Activated CD8-positive, alpha-beta memory T cell treated with anti-CD3 and anti-CD28 coated beads, Interleukin-2, amount 50 U/mL, for 1 hour (primary cell): ENCODE data around the gene MTA1.
A peak's percentile ranks its signal among the peaks of the same experiment; 100 is the strongest.

Experiments used
- DNase-seq: peaks from one replicate; pipeline ENCODE4 v3.0.0-alpha.2; 2020; ENCODE audit errors: extremely low read depth

Gene MTA1

DNA sequence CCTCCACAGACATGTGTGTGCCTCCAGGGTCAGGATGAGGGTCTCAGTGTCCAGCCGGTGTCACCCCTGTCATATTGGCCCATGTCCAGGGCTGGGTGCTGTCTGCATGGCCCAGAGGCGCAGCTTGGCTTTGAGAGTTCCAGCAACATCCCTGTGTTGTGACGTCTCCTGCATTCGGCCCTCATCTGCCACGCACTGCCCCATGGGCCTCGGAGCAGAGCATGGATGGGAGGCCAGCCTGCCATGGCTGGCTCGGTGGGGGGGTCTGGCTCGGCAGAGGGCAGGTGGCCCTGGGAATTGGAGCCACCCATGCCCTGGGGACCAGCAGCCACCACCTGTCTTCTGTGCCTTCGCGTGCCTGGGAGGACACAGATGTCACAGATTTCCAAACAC is 32.1 kb upstream of the MTA1 start:
- DNase-seq: no peak

DNA sequence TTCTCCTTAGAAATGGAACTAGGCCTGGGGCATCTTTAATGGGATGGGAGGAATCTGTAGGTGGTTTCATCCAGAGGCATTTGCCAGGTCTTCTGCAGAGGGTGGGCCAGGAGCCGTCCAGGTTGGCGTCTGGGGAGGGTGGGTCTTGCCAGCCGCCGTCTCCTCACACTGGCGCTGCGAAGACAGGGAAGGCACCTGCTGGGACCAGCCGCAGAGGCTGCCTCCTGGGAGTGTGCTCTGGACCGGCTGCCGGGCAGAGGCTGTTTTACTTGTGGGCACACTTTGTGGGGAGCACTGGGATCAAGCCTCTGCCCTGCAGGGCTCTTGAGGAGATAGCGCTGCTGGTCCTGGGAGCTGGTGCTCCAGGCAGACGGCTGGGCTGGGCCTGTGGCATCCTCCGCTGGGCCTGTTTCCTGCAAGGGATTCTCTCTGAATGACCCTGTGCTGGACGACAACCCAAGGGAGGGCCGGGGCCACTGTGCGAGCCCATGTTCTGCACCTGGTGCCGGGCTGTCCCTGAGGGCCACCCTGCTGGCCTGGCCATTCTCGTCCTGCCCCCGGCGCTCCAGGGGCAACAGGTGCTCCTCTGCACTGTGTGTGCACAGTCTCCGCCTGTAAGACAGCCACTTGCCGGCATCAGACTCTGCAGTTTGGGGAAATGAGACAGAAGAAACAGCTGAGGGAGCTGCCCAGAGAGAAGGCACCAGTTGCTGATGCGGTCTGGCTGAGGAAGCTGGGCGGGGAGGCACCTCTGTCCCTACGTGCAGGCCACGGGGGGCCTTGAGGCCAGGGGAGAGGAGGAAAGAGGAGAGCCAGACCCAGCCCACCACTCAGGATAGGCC is 31.3 kb upstream of the MTA1 start:
- no peak for DNase-seq

DNA sequence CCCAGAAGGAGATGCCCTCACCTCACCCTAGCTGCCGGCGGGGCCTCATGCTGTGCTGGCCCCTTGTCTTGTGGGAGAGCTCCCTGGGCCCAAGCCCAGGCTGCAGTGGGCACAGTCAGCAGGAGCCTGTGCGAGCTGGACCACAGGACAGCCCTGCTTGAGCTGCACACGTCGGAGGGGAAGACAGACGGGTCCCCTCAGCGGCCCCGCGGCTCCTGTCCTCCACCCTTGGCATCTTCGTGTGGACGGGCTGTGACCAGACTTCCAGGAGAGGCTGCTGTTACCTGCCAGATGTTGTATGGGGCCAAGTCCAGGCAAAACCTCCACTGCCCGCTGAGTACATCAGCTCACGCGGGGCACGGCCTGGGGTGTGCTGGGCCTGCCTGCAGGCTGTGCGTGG is 30.7 kb upstream of the MTA1 start:
- no peak for DNase-seq

DNA sequence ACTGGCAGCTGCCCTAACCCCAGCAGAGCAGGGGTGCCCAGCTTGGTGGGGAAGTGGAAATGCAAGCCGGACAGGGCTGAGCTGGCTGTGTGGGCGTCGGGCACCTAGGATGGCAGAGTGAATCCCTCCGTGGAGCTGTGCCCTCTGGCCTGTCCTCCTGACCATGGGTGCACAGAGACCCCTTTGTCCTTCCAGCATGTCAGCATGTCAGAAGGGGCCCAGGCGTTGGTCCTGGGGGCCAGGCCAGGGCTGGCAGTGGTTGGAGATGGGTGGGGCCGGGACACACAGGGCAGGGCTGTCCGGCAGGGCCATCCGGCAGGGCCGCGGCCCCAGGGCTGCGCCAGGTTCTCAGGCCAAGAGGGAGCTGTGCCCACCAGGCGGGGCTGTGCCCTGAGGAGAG is 30.1 kb upstream of the MTA1 start:
- DNase-seq: no peak

DNA sequence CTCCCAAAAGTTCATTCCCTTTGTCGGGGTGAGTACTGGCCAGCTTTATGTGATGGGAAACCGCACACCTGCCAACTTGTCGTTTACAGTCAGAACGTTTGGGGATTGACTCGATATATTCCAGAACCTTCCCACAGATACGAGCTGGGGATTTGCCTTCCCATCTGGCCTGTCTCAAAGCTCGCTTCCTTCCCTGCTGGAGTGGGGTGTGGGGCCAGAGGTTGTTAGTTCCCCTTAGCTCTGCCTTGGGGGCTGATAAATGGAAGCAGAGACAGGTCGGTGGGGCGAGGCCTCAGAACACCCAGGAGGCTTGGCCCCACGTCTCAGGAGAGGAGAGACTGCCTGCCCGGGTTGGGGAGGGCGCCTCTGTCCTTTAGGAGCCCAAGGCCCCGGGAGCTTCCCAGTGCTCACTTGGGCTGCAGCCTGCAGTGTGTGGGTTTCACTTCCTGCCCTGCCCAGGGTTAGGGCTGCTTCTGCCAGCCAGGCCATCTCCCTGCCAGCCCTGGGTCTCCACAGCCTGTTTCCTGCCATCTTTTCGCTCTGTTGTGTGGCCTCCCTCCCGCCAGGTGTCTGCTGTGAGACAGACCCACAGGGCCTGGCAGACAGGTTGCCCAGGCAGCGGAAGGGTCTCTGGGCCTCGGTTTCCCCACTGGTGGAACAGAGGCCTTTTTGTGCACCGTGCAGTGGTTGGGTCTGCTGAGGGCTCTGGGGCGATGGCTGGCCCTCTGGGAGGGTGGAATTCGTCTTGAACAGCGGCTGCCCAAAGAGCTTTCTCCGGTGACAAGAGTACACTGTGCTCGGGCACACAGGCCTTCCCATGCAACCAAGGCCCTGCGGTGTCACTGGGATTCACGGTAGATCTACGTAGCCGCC is 29.4 kb upstream of the MTA1 start:
- DNase-seq: no peak

DNA sequence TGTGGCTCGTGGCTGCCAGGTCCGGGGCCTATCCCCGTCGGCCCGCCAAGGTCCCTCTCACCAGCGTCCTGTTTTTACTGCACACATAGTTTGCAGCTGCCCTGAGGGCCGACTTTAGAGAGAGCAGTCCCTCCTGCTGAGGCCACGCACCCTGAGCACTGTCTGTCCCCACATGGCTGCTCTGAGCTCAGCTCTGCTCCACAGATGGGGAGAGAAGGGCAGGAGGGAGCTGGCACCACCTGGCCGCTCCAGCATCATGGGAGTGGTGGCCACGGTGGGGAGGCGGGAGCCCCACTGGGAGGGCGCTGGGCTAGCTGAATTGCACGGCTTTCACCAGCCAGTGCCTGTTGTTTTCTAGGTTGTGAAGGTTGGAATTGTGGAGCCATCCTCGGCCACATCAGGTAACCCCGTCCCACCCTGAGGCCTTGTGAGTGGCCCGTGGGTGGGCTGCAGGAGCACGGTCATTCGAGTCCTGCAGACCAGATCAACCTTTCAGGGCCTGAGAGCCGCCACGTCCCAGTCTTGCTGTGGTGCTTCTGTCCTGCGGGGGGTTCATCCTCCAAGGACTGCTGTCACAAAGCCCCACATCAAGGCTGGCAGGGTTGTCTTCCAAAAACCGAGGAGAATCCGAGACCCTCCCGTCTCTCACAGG is 28.7 kb upstream of the MTA1 start:
- no peak for DNase-seq

DNA sequence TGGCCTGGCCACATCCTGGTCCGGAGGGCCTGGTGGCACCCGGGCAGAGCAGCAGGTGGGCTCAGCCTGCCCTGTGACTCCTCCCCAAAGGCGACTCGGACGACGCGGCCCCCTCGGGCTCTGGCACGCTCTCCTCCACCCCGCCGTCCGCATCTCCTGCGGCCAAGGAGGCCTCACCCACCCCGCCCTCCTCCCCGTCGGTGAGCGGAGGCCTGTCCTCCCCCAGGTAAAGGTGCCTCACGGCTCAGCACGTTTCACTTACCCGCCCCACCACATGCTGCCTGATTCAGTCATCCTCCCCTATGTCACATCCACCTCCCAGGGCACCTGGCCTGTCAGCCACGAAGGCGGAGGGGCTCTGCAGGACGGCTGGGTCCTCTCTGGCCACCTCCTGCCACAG is 28.1 kb upstream of the MTA1 start:
- DNase-seq: no peak

DNA sequence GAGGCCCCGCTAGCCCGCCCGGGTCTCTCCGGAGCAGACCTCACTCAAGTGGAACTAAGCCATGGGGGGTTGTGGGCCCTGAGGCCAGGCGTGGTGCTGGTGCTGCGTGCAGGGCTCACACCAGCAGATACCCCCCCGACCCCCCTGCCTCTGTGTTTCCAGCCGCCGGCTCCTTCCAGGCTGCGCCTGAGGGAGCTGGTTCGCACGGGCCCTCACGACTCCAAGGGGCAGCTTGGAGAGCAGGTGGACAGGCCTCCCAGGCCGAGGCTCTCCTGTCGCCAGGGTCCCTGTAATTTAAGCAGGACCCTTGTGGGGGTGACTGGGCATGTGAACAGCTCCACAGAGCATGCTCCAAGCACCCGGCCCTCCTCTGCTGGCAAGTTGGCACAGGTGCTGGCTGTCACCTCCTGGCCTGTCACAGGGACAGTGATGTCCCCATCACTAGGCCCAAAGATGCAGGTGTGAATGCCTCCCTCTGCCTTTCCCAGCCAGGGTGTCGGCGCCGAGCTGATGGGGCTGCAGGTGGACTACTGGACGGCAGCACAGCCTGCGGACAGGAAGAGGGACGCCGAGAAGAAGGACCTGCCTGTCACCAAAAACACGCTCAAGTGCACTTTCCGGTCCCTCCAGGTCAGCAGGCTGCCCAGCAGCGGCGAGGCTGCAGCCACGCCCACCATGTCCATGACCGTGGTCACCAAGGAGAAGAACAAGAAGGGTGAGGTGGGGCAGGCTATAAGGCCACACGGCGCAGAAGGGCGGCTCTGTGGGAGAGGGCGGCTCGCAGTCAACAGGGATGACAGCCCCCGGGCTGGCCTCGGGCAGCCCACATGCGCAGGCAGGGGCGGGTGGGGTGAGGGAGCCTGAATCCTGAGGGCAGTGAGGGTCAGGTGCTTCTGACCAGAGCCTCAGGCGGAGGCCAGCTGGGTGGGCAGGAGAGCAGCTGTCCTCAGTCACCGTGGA is 27.2 kb upstream of the MTA1 start:
- no peak for DNase-seq

DNA sequence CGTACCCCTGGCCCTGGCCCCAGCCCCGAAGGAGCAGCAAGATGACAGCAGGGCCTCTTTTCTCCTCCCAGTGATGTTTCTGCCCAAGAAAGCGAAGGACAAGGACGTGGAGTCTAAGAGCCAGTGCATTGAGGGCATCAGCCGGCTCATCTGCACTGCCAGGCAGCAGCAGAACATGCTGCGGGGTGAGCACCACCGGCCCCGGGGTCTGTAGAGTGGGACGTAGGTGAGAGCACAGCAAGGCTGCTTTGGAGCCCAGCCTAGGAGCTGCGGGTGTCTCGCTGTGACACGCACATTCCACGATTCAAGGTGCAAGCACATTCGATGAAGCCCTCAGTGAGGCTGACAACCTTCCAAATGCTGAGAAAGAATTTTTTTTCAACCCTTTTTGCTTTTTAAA is 26.5 kb upstream of the MTA1 start:
- DNase-seq: no peak

DNA sequence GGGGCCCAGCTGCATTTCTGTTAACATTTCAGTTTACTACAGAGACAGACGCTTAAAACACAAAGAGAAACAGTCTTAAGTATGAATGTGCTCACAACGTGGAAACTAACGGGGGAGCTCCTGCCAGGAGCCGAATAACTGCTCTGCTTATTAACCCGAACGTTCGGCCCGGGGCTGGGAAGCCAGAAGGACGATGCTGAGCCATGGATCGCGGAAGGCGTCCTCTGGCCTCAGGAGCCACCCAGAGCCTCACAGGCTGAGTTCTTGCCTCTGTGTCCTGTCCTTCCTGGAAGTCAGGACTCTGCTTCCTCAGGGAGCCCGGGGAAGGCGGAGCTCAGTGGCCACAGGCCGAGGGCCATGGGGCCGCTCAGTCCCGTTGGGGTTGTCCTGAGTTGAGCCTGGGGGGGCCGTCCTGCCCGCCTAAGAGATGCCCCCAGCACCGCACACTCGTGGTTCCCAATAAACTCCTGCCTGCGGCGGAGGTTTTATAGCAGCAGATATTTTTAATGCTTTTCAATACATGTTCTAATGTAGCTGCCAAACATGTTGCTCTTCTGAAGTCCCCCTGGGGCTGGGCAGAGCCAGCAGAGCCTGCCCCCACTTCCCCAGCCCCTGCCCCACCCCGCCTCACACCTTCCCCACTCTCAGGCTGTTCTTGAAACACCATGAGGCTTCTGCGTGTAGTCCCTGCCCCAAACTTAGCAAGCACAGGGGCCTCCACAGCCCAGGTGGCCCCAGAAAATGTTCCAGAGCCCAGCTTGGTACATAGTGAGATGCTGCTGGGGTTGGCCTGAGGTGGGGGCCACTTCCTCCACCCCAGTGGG is 24.7 kb upstream of the MTA1 start:
- DNase-seq: no peak

DNA sequence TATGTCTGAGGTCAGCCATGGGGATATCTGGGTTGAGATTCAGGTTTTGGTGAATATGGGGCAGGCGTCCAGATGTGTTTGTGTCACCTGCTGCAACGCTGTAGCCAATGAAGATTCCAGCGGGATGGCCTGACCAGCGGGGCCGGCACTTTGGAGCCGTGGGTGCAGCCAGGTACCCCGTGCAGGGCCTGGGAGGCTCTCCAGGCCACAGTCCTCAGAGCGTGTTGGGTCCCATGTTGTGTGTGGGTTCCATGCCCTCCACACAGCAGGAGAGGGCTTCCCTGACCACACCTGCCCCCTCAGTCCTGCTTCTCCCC is 24.1 kb upstream of the MTA1 start:
- DNase-seq: no peak

DNA sequence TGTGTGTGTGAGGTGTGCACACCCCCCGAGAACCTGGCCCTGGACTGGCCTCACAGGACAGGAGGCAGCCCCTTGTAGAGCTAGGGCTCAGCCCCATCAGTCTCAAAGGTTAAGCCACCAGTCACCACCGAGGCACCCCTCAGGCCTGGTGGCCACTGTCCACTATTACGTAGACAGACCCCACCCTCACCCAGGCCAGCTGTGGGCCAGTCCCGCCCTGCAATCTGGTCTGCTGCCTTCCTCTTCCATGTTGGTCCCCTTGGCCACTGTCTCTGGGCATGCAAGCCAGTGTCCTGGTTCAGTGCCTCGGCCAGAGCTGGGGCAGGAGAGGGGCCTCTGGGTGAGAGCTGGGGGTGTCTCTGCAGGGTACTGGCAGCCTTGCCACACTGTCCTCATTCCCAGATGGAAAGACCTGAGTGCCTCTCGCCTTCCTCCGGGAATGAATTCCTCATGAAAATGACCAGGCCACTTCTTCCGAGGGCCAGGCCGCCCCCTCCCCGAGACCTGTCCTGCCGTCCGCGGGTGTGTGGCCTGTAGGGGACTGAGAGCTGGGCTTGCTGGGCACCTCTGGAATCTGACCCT is 22.2 kb upstream of the MTA1 start:
- no peak for DNase-seq

DNA sequence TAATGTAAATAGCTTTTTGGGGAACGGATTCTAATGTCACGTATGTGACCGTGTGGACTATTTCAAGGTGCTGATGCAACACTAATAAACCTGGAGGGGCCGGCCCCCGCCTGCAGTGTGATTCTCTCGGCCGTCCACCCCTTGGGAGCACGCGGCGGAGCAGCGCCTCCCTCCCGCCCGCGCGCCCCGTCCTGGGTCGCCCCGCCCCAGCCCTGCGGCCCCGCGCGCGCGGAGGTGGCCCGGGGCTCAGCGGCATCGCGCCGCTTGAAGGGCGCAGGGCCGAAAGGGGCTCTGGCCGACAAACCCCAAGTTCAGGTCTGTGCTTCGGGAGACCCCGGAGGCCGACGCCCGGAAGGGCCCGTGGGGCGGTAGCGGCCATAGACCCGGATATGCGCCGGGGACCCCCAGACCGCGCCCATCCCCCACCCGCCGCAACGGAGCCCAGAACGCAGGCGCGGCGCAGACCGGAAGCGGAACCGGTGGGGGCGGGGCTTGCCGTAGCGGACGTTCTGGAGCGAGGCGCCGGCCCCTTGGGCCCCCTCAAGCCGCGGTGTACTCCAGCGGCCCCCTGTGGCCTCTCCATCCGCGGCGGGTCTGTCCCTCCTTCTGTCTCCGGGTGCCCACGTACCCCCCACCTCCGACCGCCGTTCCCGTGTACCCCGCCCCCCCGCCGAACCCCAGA is 21.4 kb upstream of the MTA1 start, which contains the start of gene TEX22:
TSS of gene TEX22 (plus strand) at position 495 of the 682 bp plus-strand sequence. CDS start 803 bp downstream, outside the sequence.
- peak; percentile 62 for DNase-seq

DNA sequence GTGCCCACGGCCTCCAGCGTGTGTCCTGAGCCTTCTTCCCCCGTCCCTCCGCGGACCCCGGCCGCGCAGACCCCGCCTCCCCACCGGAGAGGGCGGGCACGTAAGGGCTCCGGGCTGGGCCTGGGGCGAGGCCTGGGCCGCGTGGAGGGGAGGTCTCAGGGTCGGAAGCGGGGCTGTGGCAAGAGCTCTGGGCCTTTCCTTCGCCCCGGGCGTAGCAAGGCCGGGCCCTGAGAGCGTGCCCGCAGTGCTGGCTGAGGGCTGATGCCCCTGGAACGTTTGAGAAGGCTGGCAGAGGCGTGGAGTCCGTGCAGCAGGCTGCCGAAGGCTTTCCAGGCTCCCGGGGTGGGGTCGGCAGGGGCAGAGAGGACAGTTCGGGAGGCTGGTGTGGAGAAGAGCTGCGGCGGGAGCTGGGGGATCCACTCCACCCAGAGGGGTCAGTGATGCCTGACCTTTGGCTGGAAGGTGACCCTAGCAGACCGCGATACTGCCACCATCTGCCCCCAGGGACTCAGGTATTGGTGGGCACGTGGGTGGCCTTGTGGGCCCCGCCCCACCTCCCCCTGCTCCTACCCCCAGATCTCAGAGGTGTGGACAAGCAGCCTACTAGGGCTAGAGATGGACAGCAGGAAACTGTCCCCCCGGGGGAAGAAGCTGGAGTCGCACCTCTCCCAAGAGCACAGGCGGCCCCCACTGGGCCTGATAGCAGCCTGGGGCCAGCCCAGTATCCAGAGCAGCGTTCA is 20.7 kb upstream of the MTA1 start:
- no peak for DNase-seq

DNA sequence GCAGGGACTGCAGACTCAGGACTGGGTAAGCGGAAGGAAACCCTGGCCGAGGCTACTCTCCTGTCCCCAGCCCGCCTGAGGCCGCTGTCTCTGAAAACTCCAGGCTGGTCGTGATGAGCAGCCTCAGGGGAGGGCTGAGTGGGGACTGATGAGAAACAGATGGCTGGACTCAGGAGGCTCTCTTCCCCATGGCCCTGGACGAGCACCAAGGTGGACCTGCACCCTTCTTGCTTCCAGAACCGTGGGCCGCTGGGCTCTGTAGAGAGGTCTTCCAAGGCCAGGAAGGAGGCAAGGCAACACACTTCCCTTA is 20.2 kb upstream of the MTA1 start:
- no peak for DNase-seq

DNA sequence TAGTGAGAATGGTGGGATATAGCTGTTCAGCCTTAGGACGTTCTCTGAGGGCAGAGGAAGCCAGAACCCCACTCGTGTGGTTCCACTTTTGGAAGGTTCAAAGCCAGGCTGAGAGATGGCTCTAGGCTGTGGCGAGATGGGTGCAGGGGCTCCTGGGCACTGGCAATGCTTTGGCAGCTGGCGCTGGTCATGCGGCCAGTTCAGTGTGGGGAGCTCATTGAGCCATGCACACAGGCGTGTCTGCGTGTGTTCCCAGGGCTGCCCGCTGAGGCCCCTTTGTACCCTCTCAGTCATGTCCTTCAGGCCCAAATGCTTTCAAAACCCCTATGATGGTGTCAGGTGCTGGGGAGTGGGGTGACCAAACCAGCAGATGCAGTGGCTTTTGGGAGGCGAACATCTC is 19.6 kb upstream of the MTA1 start:
- DNase-seq: no peak

DNA sequence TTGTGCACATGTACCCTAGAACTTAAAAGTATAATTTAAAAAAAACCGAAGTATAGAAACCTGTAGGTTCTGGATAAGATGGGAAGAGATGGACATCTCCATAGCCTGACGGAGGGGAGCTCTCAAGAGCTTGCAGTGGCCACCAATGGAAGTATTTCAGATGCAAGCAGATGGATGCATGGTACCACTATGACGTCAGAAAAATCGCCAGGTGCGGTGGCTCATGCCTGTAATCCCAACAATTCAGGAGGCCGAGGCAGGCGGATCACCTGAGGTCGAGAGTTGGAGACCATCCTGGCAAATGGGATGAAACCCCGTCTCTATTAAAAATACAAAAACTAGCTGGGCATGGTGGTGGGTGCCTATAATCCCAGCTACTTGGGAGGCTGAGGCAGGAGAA is 17.9 kb upstream of the MTA1 start:
- no peak for DNase-seq

DNA sequence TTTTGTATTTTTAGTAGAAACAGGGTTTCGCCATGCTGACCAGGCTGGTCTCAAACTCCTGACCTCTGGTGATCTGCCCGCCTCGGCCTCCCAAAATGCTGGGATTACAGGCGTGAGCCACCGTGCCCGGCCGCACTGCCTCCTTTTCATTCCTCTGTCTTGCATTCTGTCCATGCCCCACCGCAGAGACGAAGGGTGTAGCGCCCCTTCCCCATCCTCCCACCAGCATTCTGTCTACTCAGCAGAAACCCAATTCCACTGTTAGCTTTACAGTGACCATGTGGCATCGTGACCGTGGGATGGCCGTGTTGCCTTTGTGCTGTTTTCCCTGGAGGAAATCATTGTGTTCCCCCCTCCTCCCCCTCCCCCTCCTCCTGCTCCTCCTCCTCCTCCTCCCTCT is 11.0 kb upstream of the MTA1 start:
- no peak for DNase-seq

DNA sequence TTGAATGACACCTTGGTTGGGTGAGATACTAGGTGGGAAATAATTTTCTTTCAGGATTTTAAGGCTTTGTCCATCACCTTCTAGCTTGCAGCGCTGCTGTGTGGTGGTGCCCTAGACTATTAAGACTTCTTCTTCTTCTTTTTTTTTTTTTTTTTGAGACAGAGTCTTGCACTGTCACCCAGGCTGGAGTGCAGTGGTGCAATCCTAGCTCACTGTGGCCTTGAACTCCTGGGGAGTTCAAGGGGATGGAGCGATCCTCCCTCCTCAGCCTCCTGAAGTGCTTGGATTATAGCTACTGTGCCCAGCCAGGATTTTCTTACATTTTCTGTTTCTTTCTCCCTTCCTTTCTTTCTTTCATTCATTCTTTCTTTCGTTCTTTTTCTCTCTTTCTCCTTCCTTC is 10.3 kb upstream of the MTA1 start:
- no peak for DNase-seq
